ENCODE results near the gene GAS2.

GAS2 gene

GRCh38 chr11:22674470-22675439, 8.3 kb downstream of the GAS2 start:
- TF ChIP-seq CTCF (IDR thresholded peaks at IDR 0.05; ENCODE audit: low read depth, low read length) = no peak
- DNase-seq (ENCODE audit: extremely low read depth, low read depth) = no peak

- TF ChIP-seq CTCF (IDR thresholded peaks at IDR 0.05; ENCODE audit: low read depth, low read length) = no peak
- DNase-seq (ENCODE audit: extremely low read depth, low read depth) = no peak
These were observed 10.9 kb downstream of the GAS2 start for GRCh38 chr11:22677153-22677903.

- no peak for DNase-seq (ENCODE audit: extremely low read depth, low read depth)
- TF ChIP-seq CTCF (IDR thresholded peaks at IDR 0.05; ENCODE audit: low read depth, low read length) = no peak
These were observed 14.2 kb downstream of the GAS2 start for GRCh38 chr11:22680628-22681027.

- no peak for DNase-seq (ENCODE audit: extremely low read depth, low read depth)
These were observed 14.9 kb downstream of the GAS2 start for GRCh38 chr11:22681281-22681812.

GRCh38 chr11:22684082-22684481, 17.7 kb downstream of the GAS2 start:
- no peak for TF ChIP-seq CTCF (IDR thresholded peaks at IDR 0.05; ENCODE audit: low read depth, low read length)
- DNase-seq (ENCODE audit: extremely low read depth, low read depth) = no peak

More at GRCh38 chr11:22681281-22681812, 14.9 kb downstream of the GAS2 start:
- TF ChIP-seq CTCF (IDR thresholded peaks at IDR 0.05; ENCODE audit: low read depth, low read length) = no peak

- DNase-seq (ENCODE audit: extremely low read depth, low read depth) = no peak
- no peak for TF ChIP-seq CTCF (IDR thresholded peaks at IDR 0.05; ENCODE audit: low read depth, low read length)
These were observed 18.7 kb downstream of the GAS2 start for GRCh38 chr11:22685111-22685510.

Measured in AG09319 (cell line).